ENCODE results near the gene CCDC30.
A peak's percentile ranks its signal among the peaks of the same experiment; 100 is the strongest.
"Not testable (repeated sequence)": the region's sequence is repeated elsewhere in the genome, so short reads cannot be mapped to it uniquely, and the experiment has no call there.

The CCDC30 gene

GRCh38 chr1:42660907-42661500 is 197.9 kb downstream of the CCDC30 start:
- no peak for DNase-seq

DNA sequence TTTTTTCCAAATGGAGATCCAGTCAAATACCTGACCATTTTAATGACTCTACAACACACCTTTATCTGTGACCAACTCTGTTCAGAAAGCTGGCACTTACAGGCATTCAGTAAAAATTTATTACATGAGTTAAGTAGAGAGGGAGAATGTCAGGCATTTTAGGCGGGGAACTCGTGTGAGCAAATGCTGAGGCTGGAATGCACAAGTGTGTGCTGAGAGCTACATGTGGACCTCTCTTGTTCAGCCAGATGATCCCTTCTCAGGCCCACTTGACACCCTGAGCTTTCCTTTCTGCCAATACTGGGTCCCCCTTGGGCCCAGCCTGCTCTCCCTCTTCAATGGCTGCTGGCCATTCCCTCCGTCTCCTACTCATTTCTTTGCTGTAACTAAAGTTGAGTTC is 206.8 kb downstream of the CCDC30 start:
- no peak for DNase-seq

GRCh38 chr1:42670425-42670824 is 207.3 kb downstream of the CCDC30 start:
- DNase-seq: no peak

GRCh38 chr1:42674214-42674613 is 211.1 kb downstream of the CCDC30 start:
- no peak for DNase-seq

GRCh38 chr1:42674682-42675081 is 211.6 kb downstream of the CCDC30 start:
- DNase-seq: no peak

GRCh38 chr1:42675467-42675866 is 212.4 kb downstream of the CCDC30 start:
- DNase-seq: no peak

DNA sequence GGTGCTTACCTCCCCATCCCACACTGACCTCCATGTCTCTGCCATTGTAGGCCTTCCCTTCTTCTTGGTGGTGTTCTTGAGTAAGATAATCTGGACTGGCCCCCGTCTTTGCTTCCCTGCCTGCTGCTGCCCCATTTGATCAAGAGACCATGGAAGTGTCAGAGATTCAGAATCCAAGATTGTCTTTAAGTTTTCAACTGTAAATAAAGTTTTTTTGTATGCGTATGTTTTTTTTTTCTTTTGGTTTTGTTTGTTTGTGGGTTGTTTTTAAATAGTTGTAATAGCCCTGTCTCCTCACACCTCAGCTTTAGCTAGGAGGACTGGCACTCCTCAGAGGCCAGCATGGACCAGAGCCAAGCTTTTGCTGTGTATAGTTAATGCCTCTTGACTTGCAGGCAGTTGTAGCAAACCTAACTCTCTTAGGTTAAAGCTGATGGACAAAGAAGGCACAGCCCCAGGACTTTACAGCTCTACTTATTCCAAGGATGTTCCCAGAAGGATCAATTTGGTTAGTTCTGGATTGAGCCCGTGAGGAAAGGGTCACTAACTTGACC is 213.5 kb downstream of the CCDC30 start:
- no peak for DNase-seq

DNA sequence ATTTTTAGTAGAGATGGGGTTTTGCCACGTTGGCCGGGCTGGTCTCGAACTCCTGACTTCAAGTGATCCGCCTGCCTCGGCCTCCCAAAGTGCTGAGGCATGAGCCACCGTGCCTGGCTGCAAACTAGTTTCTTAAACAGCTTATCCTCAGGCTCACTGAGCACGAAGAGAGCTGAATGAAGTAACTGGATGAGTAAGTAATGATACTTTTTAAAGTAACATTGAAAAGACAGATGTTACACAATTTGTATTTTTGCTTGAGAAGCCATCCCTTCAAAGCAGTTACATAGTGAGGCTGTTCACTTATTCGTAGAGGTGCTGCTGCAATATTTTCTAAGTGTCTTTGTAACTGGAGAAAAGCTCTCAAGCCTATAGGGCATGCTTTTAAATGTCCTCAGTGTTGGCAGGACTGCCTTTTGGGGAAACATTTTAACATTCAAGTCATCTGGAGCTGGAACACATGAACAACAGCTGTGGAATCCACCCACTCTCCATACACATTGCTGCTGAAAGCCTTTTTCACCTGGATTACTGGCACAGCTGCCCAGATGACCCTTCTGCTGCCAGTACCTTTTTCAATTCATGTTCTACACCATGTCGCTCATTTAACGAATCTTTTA is 216.4 kb downstream of the CCDC30 start:
- no peak for DNase-seq

- DNase-seq: peak; percentile 22 to 34
These were observed 217.0 kb downstream of the CCDC30 start for GRCh38 chr1:42680055-42680454.

- no peak for DNase-seq
These were observed 218.0 kb downstream of the CCDC30 start for GRCh38 chr1:42680921-42681683.

GRCh38 chr1:42681741-42682483 is 218.8 kb downstream of the CCDC30 start, which contains the start of gene YBX1:
Gene YBX1 (plus strand): TSS chr1:42682418. CDS start chr1:42682566, 148 bp downstream.
- DNase-seq: peak; percentile 96 to 97

- DNase-seq: not testable (repeated sequence)
These were observed 219.3 kb downstream of the CCDC30 start for GRCh38 chr1:42682484-42682738.

DNA sequence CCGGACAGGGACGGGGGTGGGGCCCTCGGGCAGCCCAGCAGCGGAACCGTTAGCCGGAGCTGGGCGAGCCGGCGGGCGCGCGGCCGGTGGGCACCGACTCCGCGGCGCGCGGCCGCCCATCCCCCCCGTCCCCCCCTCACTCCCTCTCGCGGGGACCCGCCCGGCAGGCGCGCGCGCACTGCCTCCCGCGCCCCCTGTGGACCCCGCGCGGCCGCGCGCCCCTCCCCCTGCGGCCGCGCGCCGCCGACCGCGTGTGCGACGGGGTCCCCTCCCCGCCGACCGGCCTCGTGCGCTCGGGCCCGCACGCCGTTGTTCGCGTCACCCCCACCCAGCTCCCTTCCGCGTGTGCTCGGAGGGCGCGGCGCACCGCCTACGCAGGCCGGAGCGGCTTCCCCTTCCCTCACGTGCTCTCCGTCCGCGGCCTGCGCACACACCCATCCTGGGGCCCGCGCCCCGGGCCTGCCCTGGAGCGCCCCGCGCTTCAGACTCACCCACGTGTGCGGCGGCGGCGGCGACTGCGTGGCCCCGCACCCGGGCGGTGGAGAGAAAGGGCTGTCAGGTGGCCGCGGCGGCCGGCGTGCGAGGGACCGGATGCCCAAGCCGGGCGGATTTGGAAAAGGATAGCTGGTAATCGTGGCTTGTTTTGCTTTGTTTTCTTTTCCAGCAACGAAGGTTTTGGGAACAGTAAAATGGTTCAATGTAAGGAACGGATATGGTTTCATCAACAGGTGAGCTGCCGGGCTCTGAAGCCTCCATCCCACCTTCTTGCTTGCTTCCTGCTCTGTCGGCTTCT is 219.8 kb downstream of the CCDC30 start:
- DNase-seq: peak; percentile 53 to 66

DNA sequence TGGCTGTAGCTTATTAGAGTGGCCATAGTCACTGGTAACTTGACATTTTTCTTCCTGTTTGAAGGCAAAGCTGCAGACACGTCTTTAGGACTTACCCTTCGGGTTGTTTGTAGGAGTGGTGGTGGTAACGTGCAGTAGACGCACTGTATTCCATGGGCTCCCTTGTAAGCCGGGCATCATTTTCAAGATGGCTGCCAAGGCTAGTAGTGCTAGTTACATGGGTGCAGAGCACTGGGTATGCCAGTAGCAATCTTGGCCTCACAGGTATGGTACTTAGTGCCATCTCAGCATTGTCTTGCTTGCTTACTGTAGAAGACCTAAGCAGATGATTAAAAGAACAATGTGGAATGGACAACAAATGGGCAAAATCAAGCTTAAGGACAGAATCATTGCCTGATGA is 221.1 kb downstream of the CCDC30 start:
- DNase-seq: peak in 1 of 2 experiments; percentile 8

- DNase-seq: no peak
These were observed 223.3 kb downstream of the CCDC30 start for GRCh38 chr1:42686418-42686817.

DNA sequence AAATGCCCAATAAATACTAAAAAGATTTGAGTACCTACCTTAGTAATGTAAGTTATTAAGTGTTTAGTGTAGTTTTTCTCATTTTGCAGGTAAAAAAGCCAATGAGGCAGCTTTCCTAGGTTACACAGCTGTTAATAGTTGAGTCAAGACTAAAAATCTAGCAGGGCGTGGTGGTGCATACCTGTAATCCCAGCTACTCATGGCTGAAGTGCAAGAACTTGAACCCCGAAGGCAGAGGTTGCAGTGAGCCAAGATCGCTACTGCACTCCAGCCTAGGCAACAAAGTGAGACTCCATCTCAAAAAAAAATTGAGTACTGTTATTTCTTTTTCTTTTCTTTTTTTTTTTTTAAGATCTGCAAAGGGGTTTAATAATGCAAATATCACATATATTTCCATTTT is 226.8 kb downstream of the CCDC30 start:
- no peak for DNase-seq

GRCh38 chr1:42690477-42691156 is 227.5 kb downstream of the CCDC30 start:
- DNase-seq: no peak

DNA sequence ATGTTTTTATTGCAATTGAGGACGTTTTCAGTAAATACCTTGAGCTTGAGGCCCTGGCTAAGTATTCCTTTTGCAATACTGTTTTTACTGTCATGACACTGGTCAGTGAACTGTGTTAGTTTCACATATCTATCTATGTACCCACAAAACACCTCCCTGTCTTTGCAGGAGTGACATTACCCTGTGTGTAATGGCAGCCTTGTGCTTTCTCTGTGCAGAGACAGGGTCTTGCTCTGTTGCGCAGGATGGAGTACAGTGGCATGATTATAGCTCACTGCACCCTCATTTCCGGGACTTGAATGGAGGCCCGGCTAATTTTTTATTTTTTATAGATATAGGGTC is 228.0 kb downstream of the CCDC30 start:
- DNase-seq: no peak

- DNase-seq: no peak
These were observed 229.4 kb downstream of the CCDC30 start for GRCh38 chr1:42692461-42692860.

DNA sequence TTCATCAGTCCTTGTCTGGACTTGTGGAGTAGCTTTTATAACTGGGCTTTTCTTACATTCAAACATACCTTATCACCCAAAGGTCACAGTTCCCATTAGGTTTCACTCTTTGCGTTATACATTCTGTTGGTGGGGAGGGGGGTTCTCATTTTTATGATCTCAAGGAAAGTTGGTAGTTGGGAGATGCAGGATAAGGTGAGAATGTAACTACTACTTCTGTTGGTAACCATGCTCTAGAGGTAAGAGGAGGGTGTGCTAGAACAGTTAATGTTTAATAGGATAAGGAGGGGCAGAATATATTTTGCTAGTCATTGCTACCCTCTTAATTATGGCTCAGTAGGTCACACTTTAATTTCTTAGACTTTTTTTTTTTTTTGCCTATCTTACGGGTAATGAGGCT is 229.8 kb downstream of the CCDC30 start:
- no peak for DNase-seq

GRCh38 chr1:42698081-42698813 is 235.2 kb downstream of the CCDC30 start:
- no peak for DNase-seq
